ENCODE results near the gene SP1.
"Not testable (repeated sequence)": the region's sequence is repeated elsewhere in the genome, so short reads cannot be mapped to it uniquely, and the experiment has no call there.

Gene SP1

DNA sequence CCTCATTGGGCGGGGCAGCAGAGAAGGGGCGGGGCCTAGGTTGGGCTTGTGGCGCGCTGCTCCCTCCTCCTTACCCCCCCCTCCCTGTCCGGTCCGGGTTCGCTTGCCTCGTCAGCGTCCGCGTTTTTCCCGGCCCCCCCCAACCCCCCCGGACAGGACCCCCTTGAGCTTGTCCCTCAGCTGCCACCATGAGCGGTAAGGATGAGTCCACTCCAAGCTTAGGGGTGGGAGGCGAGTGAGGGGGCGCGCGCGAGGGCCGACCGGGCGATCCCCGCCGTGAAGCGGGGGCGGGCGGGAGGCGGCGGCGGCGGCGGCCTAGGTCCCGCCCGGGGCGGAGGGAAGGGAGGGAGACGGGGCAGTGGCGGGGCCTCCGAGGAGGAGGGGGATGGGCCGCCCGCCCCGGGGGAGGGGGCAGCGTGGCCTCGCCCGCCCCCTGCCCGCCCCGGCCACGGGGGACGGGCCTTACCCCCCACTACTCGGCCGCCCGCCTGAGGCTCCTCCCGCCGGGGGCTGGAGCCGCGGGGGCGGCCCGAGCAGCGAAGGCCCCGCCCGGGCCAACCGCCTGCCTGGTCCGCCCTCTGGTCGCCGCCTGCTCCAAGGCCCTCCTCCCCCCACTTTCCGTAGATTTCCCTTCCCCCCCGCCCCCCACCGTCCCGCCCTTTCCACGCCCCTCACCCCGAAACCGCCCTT is at the start of gene SP1:
SP1 (plus strand) TSS at position 73 of the 690 bp plus-strand sequence; CDS start at position 189, 116 bp downstream.
- DNase-seq (ENCODE audit: low read depth in 2 of 2): peak; percentile 84 to 85

DNA sequence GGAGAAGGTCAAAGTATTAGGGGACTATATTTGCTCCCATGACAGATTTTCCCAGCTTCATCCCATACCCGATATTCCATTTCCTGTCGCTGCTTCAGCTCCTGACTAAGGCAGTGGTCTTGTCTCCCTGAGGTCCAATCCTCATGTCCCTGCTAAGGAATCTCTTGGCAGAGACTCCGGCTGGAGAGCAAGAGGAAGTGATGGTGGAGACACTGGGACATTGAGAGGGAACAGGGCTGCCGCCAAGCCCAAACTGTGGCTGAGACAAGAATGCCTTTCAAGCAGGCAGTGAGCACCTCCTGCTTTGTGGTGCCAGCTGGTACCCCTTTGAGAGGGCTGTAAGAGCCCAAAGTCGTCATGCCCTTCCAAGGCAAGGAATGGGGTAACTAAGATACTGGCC is 49.3 kb upstream of the SP1 start:
- no peak for DNase-seq (ENCODE audit: low read depth in 2 of 2)

DNA sequence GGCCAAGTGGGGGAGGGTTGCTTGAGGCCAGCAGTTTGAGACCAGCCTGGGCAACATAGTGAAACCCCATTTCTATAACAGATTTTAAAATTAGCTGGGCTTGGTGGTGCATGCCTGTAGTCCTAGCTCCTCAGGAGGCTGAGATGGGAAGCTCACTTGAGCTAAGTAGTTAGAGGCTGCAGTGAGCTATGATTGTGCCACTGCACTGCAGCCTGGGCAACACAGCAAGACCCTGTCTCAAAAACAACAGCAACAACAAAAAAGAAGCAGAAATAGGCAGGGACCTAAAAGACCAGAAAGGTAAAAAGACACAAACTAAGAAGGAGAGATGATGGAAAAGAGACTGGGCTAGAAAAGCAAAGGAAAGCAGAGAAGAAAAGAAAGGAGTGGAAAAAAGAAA is 47.6 kb upstream of the SP1 start:
- DNase-seq (ENCODE audit: low read depth in 2 of 2): not testable (repeated sequence)

DNA sequence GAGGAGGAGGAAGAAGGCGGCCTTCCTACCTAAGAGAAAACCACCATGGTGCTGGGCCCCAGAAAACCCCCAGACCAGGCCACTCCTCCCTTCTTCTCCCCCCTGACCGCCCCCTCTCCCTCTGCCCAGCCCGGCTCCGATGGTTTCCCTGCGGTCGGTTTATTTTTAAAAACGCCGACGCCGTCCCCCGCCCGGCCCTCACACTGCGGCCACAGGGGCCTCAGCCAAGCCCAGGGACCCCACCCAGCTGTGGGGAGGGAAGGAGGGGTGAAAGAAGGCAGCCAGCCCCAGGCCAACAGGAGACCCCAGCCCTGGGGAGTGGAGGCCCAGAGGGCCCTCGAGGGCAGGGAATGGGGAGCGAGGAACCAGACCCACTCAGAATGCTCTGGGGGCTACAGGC is 47.2 kb upstream of the SP1 start:
- no peak for DNase-seq (ENCODE audit: low read depth in 2 of 2)

DNA sequence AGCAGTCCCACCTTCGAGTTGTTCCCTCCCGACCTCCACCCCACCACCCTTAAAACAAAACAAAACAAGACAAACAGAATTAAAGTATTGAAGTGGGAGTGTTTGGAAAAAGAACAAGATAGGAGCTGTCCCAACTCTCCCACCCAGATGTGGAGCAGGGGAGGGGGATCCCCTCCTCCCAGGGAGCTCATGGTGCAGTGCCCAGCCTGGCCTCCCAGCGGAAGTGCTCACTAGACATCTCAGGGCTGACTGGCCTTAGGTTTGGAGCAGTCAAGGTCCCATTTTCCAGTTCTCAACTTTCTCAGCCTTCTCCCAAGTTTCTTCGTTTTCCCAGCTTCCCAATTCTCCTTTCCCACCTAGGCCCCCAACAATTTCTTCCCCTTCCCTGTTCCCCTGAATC is 46.7 kb upstream of the SP1 start:
- DNase-seq (ENCODE audit: low read depth in 2 of 2): no peak

DNA sequence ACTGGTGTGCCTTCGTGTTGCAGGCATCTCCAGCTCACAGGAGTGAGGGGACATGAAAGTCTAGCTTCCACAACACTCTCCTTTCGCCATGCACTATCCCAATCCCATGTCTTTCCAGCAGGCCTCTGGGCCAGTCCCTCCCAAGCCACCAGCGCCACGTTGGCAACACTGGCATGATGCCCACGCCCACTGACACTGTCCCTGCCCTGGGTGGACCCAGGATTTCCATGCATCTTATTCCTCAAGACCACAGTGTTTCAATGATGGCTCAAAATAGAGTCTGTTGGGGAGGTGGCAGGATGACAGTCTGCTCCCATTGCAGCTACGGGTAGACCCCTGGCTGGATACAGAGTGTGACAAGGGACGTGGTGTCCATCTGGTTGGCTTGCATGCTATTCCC is 46.1 kb upstream of the SP1 start:
- DNase-seq (ENCODE audit: low read depth in 2 of 2): no peak

DNA sequence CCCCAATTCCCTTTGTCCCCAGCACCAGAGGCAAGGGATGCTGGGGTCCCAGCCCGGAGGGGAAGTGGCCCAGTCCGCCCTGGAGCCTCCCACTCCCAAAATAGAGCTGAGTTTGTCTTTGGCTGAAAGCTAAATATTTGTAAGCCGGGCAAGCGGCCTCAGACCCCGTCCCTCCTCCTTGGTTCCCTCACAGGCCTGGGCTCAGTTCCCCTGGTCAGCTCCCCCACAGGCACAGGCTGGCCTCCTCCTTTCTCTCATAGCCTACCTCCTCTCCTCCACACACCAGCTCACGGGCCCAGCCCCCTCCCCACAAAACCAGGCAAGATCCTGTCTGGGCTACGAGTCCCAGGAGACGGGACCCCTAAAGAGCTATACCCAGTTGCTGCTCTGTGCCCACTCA is 45.2 kb upstream of the SP1 start:
- no peak for DNase-seq (ENCODE audit: low read depth in 2 of 2)

DNA sequence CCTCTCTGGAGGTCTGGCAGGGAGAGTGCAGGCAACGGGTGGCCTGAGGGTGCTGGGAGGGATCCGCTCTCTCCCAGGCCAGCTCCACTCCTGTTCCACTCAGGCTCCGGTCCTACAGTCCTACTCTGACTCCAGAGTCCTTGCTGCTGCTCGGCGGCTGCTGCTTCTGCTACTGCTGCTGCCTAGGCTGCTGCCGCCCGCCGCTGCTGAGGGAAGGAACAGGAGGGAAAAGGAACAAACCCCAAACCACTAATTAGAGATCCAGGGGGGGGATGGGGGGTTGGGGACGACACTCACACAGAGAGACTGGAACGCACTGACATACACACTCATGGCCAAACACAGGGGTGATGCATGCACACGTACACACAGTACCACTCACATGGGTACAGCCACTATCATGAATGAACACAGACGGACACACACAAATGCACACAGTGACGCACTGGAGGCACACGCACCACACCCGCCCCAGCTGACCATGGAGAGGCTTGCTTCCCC is 43.7 kb upstream of the SP1 start, which contains the start of gene SP7:
SP7 (minus strand) TSS at position 174 of the 501 bp plus-strand sequence. CDS start 708 bp downstream, outside the sequence.
- DNase-seq (ENCODE audit: low read depth in 2 of 2): no peak

DNA sequence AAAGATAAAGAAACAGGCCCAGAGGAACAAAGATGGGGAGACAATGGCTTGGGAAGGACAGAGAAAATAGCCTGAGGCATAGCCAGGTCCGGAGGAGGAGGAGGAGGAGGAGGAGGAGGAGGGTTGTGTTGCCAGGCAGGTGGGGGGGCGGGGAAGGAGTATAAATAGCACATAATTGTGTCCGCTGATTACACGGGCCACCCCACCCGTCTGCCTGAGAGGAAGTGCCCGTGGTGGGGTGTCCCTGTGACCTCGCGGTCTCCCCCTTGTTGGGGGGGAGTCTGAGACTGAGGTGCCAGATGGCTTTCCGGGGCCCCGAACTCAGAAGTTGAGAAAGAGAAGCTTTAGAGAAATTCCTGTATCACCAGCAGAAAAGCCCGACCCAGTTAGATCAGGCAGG is 42.0 kb upstream of the SP1 start:
- no peak for DNase-seq (ENCODE audit: low read depth in 2 of 2)

DNA sequence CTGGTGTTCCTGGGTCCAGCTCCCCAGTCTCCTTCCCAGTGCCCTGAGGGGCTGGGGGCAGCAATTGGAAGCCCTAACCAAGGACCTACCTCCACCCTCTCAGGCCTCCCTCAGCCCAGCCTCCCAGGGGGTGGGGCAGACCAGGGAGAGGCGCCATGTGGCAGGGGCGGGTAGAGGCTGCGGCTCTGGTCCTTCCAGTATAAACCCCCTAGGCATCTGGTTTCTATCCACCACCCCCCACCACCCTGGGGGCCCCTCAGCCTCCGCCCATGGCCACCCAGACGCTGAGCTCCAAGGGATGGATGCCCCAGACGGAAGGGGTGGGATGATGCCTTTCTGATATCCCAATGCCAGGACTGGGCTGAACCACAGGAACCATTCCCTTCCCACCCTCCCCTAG is 41.1 kb upstream of the SP1 start:
- DNase-seq (ENCODE audit: low read depth in 2 of 2): no peak

DNA sequence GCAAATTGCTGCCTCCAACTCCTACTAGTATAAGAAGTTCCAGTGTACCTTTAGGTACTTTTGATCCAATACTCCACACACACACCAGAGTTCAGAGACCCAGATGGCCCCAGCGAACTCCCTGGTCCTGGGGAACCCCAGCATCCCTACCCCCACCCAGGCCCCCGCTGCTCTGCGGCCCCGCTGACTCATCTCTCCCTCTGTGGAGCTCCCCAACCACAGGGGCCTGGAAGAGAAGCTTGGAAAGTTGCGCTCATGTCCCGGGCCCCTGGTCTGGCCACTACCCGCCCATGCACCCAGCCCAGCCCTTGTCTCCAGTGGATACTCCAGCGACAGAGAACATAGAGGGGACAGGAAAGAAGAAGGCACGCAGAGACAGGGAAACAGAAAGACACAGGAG is 39.6 kb upstream of the SP1 start:
- DNase-seq (ENCODE audit: low read depth in 2 of 2): no peak

DNA sequence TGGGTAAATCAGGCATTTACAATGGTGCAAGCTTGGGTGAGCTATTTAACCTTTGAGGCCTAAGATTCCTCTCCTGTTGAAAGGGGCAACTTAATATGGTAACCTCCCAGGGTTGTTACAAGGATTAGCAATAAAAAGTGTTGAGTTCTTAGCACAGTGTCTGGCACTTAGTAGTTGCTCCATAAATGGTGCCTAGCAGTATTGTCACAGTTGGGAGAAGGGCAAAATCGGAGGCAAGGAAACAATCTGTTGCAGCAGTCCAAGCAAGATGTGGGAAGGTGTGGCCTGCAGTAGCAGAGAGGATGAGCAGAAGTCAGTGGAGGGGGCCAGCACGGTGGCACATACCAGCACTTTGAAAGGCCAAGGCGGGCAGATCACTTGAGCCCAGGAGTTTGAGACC is 36.5 kb upstream of the SP1 start:
- DNase-seq (ENCODE audit: low read depth in 2 of 2): no peak

DNA sequence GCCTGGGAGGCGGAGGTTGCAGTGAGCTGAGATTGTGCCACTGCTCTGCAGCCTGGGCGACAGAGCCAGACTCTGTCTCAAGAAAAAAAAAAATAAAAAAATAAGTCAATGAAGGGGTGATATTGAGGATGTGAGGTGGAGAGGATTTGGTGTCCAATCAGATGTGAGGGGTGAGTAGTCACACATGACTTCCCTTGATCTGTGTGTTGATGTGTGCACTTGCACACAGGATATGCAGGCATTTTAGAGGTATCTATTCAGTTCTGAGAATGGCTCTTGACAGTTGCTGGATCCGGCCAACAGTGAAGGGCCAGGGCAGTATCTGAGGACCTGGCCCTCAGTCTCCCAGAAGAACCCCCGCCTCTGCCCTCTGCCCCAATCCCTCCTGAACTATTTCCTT is 36.0 kb upstream of the SP1 start:
- DNase-seq (ENCODE audit: low read depth in 2 of 2): no peak

DNA sequence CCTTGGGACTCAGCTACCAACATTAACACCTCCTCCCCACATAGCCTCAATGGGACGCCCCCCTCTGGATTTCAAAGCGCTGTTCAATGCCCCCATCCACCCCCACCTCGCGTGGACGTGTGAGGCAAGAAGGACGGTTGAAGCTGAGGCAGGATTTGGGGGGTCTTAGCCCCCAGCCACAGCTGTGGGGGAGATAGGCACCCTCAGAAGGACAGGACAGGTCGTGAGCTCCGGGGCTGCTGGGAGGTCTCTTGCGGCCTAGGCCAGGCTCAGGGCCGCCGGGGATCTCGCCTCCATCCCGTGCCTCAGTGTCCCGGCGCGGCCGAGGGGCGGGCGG is 35.5 kb upstream of the SP1 start:
- no peak for DNase-seq (ENCODE audit: low read depth in 2 of 2)

DNA sequence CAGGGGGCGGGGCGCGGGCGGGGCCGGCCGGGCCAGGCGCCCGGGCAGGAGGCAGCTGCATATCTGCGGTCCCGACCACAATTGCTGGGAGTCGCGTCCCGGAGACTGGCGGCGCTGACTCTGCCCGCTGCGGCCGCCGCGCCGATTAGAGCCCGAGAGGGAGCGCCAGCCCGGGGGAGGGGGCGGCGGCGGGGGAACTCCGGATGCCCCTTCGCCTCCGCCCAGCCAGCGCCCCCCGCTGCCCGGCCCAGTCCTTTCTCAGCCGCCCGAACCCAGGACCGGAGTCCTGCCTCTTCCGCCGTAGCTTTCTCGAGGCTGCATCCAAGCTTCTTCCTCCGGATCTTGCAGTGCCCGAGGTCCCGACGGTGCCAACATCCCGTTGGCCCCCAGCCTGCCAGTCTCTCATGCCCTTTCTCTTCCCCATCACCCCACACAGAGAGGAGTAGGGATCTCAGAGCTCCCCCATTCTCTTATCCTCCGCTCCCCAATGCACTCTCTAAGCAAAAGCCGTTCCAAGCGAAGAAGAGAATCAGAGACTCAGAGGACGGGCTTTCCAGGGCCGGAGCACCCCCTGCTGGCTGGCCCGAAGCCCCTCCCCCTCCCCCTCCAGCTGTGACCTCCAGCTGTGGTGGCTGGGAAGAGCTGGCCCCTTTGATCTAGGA is 35.0 kb upstream of the SP1 start:
- DNase-seq (ENCODE audit: low read depth in 2 of 2): peak; percentile 50 to 72

DNA sequence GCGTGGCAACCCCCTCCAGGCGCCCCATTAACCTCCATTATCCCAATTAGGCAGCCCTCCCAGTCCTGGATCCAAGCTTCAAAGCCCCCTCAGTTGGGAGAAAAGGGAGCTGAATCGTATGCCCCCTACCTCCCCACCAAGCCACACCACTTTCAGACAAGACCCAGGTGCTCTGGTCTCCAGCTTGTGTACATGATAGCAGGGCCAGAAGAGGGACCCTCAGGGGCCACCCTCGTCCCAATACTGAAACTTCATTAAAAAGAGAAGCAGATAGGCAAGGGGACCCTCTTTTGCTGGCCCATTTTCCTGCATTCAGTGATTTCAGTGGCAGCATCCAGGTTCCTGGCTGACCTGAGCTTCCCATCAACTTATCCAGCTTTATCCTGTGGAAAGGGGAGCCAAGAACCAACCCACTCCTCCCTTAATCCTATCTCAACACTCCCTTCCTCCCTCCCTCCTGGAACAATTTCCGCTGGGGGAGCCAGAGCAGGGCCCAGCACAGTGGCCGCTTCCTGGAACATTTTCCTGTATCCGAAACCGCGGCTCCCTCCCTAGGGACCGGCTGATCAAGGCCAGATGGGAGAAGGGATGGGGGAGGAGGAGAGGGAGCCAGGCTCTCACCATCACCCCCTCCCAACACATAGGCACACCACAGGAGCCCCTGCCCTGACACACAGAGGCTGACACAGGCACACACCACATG is 34.3 kb upstream of the SP1 start:
- DNase-seq (ENCODE audit: low read depth in 2 of 2): no peak

DNA sequence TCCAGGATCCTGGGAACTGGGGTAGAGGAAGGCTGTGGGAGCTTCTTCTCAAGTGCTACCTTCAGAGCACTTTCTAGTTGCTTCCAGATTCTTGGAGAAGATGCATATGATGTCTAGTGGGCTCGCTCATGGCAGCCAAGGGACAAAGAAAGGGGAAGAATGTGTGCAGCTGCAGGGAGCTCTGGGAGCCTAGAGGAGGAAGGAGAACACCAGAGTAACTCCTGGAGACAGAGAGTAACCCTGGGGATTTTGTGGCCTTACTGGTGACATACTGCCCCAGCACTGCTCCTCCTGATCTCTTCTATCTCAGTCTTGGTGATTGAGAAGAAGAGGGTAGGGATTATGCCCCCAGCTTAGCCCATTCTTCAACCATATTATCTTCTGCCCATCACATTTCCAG is 33.5 kb upstream of the SP1 start:
- DNase-seq (ENCODE audit: low read depth in 2 of 2): no peak

DNA sequence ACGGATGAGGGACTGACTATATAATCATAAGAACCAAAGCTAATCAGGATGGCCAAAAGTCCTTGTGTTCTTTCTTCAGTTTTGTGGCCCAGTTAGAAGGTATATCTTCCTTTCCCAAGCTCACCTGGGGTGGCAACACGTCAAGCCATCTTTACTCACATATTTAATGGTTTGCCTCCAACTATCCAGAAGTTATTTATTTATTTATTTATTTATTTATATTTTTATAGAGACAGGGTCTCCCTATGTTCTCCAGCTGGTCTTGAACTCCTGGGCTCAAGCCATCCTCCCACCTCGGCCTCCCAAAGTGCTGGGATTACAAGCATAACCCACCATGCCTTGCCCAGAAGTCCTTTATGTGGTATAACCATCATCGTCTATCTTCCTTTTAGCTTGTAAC is 32.1 kb upstream of the SP1 start:
- no peak for DNase-seq (ENCODE audit: low read depth in 2 of 2)

DNA sequence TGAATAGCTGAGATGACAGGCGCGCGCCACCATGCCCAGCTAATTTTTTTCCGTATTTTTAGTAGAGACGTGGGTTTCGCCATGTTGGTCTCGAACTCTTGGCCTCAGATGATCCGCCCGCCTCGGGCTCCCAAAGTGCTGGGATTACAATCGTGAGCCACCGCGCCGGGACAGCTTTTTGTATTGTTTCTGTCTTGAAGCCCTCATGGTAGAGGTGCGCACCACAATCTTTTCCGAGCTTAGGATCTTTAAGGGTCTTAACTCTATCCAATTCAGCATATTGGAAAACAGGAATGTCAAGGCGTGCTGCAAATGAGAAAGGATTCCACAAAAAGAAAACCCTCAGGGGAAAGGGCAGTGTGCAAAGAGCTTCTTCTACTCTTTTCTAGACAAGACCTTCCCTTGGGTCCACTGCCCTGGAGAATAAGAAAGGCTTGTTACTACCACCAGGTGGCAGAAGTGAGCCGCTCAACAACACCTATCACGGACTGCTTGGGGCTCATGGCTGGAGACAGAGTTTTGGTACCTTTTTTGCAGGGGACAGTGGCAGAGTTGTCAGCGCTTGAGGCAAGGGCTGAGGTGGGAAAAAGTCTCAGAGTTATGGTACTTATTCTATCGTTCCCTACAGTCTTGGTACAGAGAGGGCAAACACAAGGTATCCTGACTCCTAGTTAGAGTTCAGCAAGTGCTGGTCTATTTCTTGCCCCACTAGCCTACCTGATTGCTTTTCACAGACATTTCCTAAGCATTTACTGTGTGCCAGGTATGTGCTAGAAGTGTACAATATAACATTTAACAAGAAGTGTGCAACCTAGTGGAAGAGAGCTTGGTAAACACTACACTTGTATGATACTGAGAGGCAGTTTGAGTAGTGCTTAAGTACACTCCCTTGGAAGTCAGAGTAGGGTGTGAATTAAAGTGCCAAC is 27.4 kb upstream of the SP1 start:
- peak; percentile 74 to 78 for DNase-seq (ENCODE audit: low read depth in 2 of 2)

DNA sequence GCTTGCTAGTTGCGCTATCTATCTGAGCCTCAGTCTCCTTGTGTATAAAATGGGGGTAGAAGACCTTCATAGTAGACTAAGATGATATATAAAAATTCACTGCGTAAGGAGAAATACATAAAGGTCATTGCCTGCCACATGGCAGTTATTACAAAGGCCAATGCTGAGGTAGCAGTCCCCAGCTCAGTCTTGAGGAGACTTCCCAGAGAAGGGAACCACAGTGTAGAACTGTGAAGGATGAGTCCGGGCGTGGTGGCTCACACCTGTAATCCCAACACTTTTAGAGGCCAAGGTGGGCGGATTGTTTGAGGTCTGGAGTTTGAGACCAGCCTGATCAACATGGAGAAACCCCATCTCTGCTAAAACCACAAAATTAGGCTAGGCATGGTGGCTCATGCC is 26.7 kb upstream of the SP1 start:
- no peak for DNase-seq (ENCODE audit: low read depth in 2 of 2)

DNA sequence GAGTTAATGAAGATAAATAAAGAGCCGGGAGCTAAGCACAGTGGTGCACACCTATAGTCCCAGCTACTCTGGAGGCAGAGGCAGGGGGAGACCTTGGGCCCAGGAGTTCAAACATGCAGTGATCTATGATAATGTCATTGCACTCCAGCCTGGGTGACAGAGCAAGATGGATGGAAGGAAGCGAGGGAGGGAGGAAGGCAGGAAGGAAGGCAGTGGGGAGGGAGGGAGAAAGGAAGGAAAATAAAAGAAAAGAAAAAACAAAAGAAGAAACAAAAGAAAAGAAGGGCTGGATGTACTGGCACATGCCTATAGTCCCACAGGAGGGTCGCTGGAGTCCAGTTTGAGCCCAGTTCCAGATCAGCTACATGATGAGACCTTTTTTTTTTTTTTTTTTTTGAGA is 24.9 kb upstream of the SP1 start:
- no peak for DNase-seq (ENCODE audit: low read depth in 2 of 2)
